ENCODE measurements around the gene AHI1. TPM values are rescaled to one million over a fixed set of nuclear protein-coding genes. Genes with fewer than 3 reads are reported as not detected.

AHI1 gene
- total and polyA plus RNA-seq, 2 of the 13 experiments (the other 11 are each of a cell fraction or from before 2014, with no cell fraction given): 7.2 to 18.6 TPM

DNA sequence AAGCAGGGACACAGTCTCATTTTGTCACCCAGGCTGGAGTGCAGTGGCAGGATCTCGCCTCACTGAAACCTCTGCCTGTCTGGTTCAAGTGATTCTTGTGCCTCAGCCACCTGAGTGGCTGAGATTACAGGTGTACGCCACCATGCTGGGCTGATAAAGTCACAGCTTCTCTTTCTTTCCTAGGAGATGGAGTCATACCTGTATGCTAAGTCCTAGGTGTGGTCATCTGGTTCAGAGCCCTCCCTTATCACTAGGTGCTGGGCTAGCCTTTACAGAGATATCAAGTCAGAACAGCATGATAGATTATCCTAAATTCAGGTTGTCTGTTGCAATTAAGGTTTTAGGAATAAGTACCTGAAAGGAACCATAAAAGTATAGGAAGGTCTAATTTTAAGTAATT lies 86.7 kb downstream of the AHI1 start:
- TF ChIP-seq ZNF543 (CRISPR knock-in tag; IDR thresholded peaks at IDR 0.05) (no peak), CHCHD3 (CRISPR knock-in tag; IDR thresholded peaks at IDR 0.05) (no peak), ARNTL (CRISPR knock-in tag; IDR thresholded peaks at IDR 0.05) (no peak), ZNF235 (CRISPR knock-in tag; IDR thresholded peaks at IDR 0.05; ENCODE audit: borderline replicate concordance) (no peak), SRF (IDR thresholded peaks at IDR 0.05; ENCODE audit: low read depth, low read length) (no peak), ZBTB1 (CRISPR knock-in tag; IDR thresholded peaks at IDR 0.05; ENCODE audit: borderline replicate concordance) (no peak), HOMEZ (CRISPR knock-in tag; IDR thresholded peaks at IDR 0.05; ENCODE audit: low read depth) (no peak), ZMYM3 (CRISPR knock-in tag; IDR thresholded peaks at IDR 0.05) (no peak), ZNF749 (CRISPR knock-in tag; IDR thresholded peaks at IDR 0.05; ENCODE audit: borderline replicate concordance) (no peak), MYPOP (CRISPR knock-in tag; IDR thresholded peaks at IDR 0.05) (no peak), NFIB (CRISPR knock-in tag; IDR thresholded peaks at IDR 0.05; ENCODE audit: borderline replicate concordance) (no peak), ZNF547 (CRISPR knock-in tag; IDR thresholded peaks at IDR 0.05) (no peak), ATAD3A (CRISPR knock-in tag; IDR thresholded peaks at IDR 0.05) (no peak)
- Histone ChIP-seq H2AFZ (ENCODE audit: low read length) (no peak overlapping the region), H3K4me1 (ENCODE audit: insufficient read depth, low read length) (no peaks in the 10 kb centered on the region), H3K27ac (ENCODE audit: extremely low read length, insufficient read depth, low read length) (no peak overlapping the region), H3K79me2 (ENCODE audit: insufficient read depth, low read length) (no peaks in the 10 kb centered on the region), H3K9me3 (ENCODE audit: low read length) (no peaks in the 10 kb centered on the region), H3K27me3 (ENCODE audit: control insufficient read depth in 1 of 2, insufficient read depth in 2 of 2, low read length in 2 of 2) (no peaks in the 10 kb centered on the region), H3K4me2 (ENCODE audit: low read depth, low read length) (no peak overlapping the region), H3K9ac (ENCODE audit: insufficient read depth, low read depth, low read length) (no peak overlapping the region), H4K20me1 (ENCODE audit: insufficient read depth, low read length) (no peaks in the 10 kb centered on the region), H3K36me3 (replicated peaks in 1 of 2; ENCODE audit: control insufficient read depth in 1 of 2, insufficient read depth in 2 of 2, low read length in 2 of 2) (peaks cover 2 to 4% of the 10 kb centered on the region in 2 experiments; a peak in 4 of 5 replicates), H3K4me3 (replicated peaks in 1 of 3; ENCODE audit: insufficient read depth in 1 of 3, low read depth in 2 of 3, low read length in 3 of 3) (no peak overlapping the region)
- WGBS (ENCODE audit: low lambda C conversion rate): 100% methylated on average over 2 of the region's 2 CpGs
- in situ Hi-C loops (cut with HindIII; ENCODE audit: extremely low pct_ligation_motif_present, low pct_unique_long_range_greater_than_20kb): no loop called here
- DNase-seq (ENCODE audit: low spot score) (no peak), FAIRE-seq (no peak), ATAC-seq (no peak)
- intact Hi-C loops (cut with micrococcal nuclease; ENCODE audit: unreplicated experiment): no loop called here
- BruUV-seq (replicated peaks): no TSS peak
- CTCF ChIA-PET (ENCODE audit: low intra/inter-chr PET ratio, low total read pairs): no interaction called here
- POLR2A ChIA-PET: no interaction called here
